Hematopoietic multipotent progenitor cell treated with erythropoietin and hydrocortisone succinate and interleukin-3 and kit ligand, for 17 days (in vitro differentiated cells): Measurements from ENCODE around the gene ATP8A2.

ENCODE experiments used
- DNase-seq: peaks from one replicate; pipeline ENCODE4 v3.0.0-alpha.2; 2015; ENCODE audit warnings: low spot score

The ATP8A2 gene

GRCh38 chr13:25384758-25385410 lies 13.1 kb downstream of the ATP8A2 start:
- DNase-seq = no peak

GRCh38 chr13:25391932-25392331 lies 20.2 kb downstream of the ATP8A2 start:
- peak; percentile 31 for DNase-seq

DNA sequence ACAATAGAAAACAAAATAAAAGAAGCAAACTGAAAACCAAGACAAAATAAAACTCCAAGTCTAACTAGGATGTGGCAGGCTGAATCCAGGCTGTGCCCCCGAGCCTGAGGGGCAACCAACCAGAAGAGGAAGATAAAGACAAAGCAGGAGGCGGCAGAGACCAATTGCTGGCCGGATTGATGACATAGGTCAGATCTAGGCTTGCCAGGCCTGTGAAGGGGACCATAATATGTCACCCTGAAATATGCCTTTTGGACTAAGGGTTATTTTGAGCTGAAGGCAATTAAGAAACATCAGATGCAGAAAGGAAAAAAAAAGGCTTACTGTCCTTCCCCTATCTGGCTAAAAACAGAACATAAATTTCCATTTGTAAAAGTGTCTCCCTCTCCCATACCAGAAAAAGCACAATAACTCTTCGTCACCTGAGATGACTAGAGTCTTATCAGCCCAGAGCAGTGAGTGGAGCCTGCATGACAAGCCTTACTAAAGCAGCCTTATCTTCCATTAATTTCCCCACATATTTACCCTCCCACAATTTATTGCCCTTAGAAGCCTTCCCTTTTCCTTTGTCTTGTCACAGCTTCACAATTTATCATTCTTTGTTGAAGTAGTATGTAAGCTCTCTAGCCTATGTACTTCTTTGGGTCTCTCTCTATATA lies 22.8 kb downstream of the ATP8A2 start:
- no peak for DNase-seq

GRCh38 chr13:25397763-25398162 lies 26.0 kb downstream of the ATP8A2 start:
- DNase-seq = no peak

DNA sequence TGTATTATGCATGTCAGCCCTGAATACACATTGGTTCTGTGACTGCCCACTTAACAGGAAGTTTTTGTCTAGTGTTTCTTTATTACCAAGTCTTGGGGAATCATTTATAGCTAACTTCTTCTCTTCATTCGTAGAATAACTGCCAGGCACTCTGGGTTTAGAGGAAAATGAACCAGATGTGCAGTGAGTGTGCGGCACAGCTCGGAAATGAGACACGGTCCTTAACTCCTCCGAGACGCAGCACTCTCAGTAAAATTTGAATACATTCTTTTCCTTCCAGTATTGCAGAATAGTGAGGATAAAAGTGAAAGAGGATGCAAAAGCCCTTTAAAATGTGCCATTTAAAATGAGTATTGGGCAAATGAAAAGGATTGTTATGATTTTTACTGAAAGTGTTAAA lies 29.2 kb downstream of the ATP8A2 start:
- no peak for DNase-seq

DNA sequence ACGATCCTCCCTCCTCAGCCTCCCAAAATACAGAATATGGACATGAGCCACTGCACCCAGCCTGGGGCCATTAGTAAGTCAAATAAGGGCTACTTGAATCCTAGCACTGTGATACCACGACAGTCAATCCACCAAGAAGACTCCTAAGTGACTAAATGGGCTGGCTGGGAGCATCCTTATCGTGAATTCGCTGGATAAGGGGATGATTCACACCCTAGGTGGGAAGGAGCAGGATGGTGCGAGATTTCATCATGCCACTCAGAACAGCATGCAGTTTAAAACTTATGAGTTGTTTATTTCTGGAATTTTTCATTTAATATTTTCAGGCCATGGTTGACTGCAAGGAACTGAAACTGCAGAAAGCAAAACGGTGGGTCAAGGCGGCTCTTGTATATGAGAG lies 30.2 kb downstream of the ATP8A2 start:
- DNase-seq = no peak

DNA sequence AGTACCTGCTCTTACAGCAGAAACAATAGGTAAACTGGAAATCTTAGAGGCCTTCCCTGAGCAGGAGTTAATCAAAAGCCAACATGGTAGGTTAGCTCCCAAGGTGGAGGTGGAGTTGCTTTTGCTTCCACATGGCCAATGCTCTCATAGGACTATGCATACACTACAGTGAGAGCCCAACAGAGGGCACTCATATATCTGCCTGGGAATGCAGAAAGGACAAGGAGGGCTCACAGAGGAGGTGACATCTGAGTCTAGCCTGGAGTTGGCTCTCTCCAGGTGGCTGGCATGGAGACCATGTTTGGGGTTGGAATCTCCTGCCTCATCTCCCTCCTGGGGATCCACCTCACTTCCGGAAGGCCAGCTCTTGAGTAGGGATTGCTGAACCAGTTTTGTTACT lies 34.6 kb downstream of the ATP8A2 start:
- no peak for DNase-seq

DNA sequence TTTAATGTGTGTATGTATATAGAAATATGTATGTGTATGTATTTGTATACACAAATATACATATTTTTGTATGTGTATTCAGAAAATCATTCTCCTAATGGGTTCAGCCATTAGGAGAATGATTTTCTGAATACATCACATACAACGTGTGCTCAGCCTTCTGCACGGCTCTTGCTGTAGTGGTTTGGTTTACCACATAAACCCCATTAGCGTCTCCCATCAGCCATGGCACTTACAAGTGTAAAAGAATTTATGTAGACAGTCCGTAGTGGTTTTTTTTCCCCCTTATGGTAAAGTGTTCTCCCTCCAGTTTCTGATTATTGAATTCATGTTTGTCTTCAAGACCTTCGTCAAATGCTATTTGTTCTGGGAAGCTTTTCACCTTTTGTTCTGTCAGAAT lies 38.2 kb downstream of the ATP8A2 start:
- DNase-seq = no peak

GRCh38 chr13:25415241-25415640 lies 43.5 kb downstream of the ATP8A2 start:
- DNase-seq = no peak

DNA sequence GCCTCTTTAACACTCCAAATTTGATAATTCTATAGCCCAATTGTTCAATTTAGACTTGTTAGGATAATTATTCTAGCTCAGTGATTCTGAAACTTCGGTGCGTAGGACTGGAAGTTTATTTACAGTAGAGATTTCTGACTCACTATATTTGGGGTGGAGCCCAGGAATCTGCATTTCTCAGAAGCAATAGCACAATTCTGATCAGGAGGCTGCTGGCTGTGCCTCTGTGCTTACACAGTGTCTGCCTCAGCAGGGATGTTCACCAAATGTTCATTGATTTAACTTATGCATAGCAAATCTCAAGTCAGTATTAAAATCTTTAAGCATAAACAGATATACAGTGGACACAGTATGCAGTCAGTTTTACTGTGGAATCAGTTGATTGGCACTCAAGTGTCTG lies 45.8 kb downstream of the ATP8A2 start:
- DNase-seq = no peak

DNA sequence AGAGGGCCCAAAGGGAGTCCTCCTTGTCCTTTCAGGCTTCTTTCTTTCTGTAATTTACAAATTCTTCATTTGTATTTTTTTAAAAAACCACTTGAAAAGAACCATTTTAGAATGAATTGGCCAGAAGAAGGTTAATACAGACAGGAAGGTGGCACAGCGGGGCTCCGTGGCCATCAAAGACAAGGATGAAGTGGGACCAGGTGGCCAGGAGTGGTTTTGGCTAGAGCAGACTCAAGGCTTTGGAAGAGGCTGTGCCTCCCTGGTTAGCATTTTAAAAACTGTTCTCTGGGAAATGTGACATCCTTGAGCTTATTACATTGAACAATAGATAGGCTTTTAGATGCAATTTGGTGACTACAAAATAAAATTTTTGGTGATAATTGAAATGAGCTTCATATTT lies 48.4 kb downstream of the ATP8A2 start:
- DNase-seq = no peak

- peak; percentile 15 for DNase-seq
These were observed 49.8 kb downstream of the ATP8A2 start for GRCh38 chr13:25421612-25422011.

- no peak for DNase-seq
These were observed 50.4 kb downstream of the ATP8A2 start for GRCh38 chr13:25422153-25422552.

DNA sequence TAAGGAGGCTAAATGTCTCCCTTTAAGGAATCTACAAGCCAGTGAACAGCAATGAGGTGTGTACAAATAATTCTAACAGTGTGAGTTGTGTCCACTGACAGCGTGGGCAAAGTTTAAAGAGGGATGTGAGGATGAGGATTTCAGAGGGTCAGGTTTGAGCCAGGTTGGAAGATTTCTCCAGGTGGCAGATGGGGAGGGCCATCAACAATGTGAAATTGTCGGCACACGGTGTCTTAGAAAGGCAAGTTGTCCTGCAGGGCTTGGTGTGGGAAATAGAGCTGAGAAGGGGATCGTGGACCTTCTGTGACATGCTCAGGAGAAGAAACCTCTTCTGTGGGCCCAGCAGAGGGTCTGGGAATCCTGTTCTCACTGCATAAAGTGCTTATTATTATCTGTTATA lies 52.1 kb downstream of the ATP8A2 start:
- DNase-seq = no peak

DNA sequence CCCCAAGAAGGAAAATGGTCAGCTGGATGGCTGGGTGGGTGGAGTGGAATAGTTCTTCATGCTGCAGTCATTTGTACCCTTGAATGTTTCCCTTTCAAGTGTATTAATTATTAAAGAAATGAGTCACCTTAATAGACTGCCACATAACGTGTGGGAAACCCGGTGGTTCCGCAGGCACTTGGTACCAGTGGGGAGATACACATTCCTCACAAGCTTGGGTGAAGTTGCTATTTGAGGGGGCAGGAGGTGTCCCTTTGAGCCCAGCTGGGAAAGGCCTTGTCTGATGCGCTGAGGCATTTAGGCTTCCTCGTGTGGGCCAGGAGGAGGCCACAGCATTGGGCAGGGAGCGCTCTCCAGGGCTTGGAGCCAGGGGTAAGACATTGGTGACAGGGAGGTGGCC lies 57.7 kb downstream of the ATP8A2 start:
- DNase-seq = no peak

DNA sequence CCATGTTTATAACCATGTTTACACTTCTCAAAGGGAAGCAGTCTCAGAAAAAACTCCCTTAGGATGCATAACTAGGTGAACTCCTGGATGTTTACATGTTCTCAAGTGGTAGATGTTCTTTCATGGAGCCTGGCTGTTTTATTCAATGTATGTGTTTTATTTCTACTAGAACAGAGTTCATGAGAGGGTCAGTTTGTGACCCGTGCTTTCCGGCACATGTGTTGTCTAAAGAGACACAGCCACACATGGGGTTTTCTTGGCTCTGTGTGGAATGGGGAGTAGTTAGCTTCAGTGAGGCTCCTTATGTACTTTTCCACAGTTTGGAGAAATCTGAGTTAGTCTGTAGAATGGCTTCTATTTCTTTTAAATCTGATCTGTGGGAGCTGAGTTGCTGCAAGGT lies 60.9 kb downstream of the ATP8A2 start:
- DNase-seq = no peak

GRCh38 chr13:25440061-25440460 lies 68.3 kb downstream of the ATP8A2 start:
- no peak for DNase-seq

DNA sequence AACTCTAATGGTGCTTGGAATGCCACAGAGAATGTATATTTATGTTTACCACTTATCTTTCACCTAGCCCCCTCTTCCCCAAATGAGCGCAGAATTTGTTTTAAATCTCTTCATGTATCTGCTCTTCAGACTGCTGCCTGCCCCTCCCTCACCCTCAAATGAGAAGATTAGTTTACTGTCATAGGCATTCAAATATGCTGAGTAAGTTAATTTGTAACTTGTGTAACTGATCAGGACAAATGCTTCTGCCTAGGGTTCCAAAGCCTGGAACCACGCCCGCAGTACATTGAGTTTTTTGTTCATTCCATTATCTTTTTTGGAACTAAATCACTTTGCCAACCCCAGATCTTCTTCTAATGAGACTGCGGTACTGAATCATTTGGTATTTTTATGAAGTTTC lies 74.5 kb downstream of the ATP8A2 start:
- DNase-seq = no peak

GRCh38 chr13:25447396-25447795 lies 75.6 kb downstream of the ATP8A2 start:
- DNase-seq = no peak

GRCh38 chr13:25453850-25454365 lies 82.1 kb downstream of the ATP8A2 start:
- DNase-seq = no peak

- DNase-seq = no peak
These were observed 83.4 kb downstream of the ATP8A2 start for GRCh38 chr13:25455146-25455545.

GRCh38 chr13:25457566-25457965 lies 85.8 kb downstream of the ATP8A2 start:
- DNase-seq = no peak

DNA sequence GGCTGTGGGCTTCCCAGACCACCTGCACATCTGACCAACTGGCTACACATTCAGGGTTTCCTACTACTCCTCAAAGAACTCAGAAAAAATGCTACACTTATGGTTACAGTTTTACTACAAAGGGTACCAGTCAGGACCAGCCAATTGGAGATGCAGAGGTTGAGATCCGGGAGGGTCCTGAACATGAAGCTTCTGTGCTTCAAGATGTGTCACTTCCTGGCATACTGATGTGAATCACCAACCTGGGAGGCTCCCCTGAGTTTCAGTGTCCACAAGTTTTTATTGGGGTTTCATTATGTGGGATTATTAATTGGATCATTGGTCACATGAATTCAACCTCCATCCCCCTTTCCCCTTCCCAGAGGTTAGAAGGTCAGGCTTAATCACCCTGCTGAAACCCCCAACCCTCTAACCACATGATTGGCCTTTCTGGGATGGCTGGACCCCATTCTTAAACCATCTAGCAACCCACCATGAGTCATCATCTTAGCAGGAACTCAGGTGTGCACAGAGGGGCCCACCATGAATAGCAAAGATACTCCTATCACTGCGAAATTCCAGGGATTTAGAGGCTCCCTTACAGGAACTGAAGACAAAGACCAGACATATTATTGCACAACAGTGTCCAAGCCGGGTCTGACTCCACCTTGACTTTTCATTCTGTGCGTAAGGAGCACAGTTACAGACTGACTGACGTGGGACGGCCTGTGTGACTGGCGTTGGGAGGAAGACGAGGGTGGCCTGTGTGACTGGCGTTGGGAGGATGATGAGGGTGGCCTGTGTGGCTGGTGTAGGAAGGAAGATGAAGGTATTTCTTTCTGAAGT lies 90.7 kb downstream of the ATP8A2 start:
- DNase-seq = no peak
